A549 (cell line): ENCODE results near the gene S100A9. TPM values are rescaled to one million over a fixed set of nuclear protein-coding genes. Genes with fewer than 3 reads are reported as not detected.

Source experiments
- ATAC-seq, 2 experiments: fragments of 200-7000 bp in 1 of 2; fragments of >200 bp in 1 of 2; cut with Nextera tagmentation in 1 of 2; cut with Tn5 transposase in 1 of 2; 3 replicates each; pipeline versions ENCODE4 v1.8.0 to v1.9.1; 2018 to 2020; ENCODE audit warnings: mild to moderate bottlenecking in 1 of 2, moderate library complexity in 1 of 2
- CTCF ChIA-PET: fragments of 300-600 bp; sonication (Branson Sonifier 250); formaldehyde crosslinking; extraction: SDS; loops from one replicate; lab custom pipeline; 2021; ENCODE audit warnings: antibody characterized with exemption, inconsistent platforms; lab: Yijun Ruan, JAX
- POLR2A ChIA-PET: fragments of 350-600 bp; formaldehyde crosslinking; extraction: SDS; loops from one replicate; lab custom pipeline; 2021; ENCODE audit warnings: antibody characterized with exemption, inconsistent platforms; lab: Yijun Ruan, JAX
- DNase-seq, 2 experiments: peaks; one replicate each; pipeline versions ENCODE4 v3.0.0 to v3.0.0-alpha.2; 2011 to 2016; ENCODE audit warnings: low read depth in 1 of 2, low spot score in 1 of 2
- FAIRE-seq: peaks from 2 replicates; lab custom pipeline; 2011; peaks lifted over from hg19 to GRCh38; lab: Jason Lieb, UNC
- H3K27ac ChIP-seq, 2 experiments: fragments of >200 bp; sonication (Bioruptor Twin); formaldehyde crosslinking; 3 replicates each; pipeline ENCODE4 v1.5.1; 2016 to 2017
- H3K4me1 ChIP-seq: fragments of >200 bp; sonication (Bioruptor Twin); formaldehyde crosslinking; 3 replicates; pipeline ENCODE4 v1.6.1; 2016
- H3K4me2 ChIP-seq: fragments of >200 bp; sonication (Bioruptor Twin); formaldehyde crosslinking; 3 replicates; pipeline ENCODE4 v1.6.1; 2016
- H3K4me3 ChIP-seq: fragments of >200 bp; sonication (Bioruptor Twin); formaldehyde crosslinking; 3 replicates; pipeline ENCODE4 v1.5.1; 2016
- H3K9me3 ChIP-seq: fragments of >200 bp; sonication (Bioruptor Twin); formaldehyde crosslinking; 3 replicates; pipeline ENCODE4 v1.6.1; 2016
- ATOH8 ChIP-seq: fragments of 250-450 bp; sonication (Bioruptor Pico); IDR thresholded peaks from 2 replicates; pipeline ENCODE4 v1.5.0; 2020; ENCODE audit warnings: low read depth, mild to moderate bottlenecking, moderate library complexity
- BCL3 ChIP-seq: fragments of >200 bp; sonication (Bioruptor Twin); formaldehyde crosslinking; IDR thresholded peaks from 3 replicates; pipeline ENCODE4 v1.6.1; 2016
- BHLHE40 ChIP-seq: IDR thresholded peaks from 2 replicates; pipeline ENCODE4 v1.6.1; 2012; ENCODE audit warnings: low read depth, low read length, inconsistent platforms
- CBX2 ChIP-seq: fragments of 200-600 bp; sonication (generic); IDR thresholded peaks from 2 replicates; pipeline ENCODE4 v1.6.1; 2016; ENCODE audit warnings: low read depth, mild to moderate bottlenecking, borderline replicate concordance
- CHD4 ChIP-seq: fragments of 200-600 bp; sonication (generic); IDR thresholded peaks from 2 replicates; pipeline ENCODE4 v1.6.1; 2016; ENCODE audit warnings: antibody characterized with exemption, mild to moderate bottlenecking, borderline replicate concordance
- E2F6 ChIP-seq: IDR thresholded peaks from 2 replicates; pipeline ENCODE4 v1.6.1; 2012; ENCODE audit warnings: low read depth, borderline replicate concordance
- EHF ChIP-seq: fragments of 250-450 bp; sonication (Bioruptor Pico); IDR thresholded peaks from 2 replicates; pipeline ENCODE4 v1.5.0; 2020; ENCODE audit warnings: mild to moderate bottlenecking
- EHMT2 ChIP-seq: fragments of 200-600 bp; sonication (generic); IDR thresholded peaks from 2 replicates; pipeline ENCODE4 v1.6.1; 2016; ENCODE audit warnings: antibody characterized with exemption, low read depth, mild to moderate bottlenecking, moderate library complexity
- ELK1 ChIP-seq: fragments of 150-350 bp; IDR thresholded peaks from 2 replicates; pipeline ENCODE4 v1.6.1; 2014; ENCODE audit warnings: low read depth, mild to moderate bottlenecking, low read length
- FOSL2 ChIP-seq, 2 experiments: fragments of 450-650 bp in 1 of 2; fragments of >200 bp in 1 of 2; sonication (Bioruptor Twin) in 1 of 2; formaldehyde crosslinking; IDR thresholded peaks; 2 replicates each; pipeline versions ENCODE4 v1.5.0 to v1.6.1; 2016 to 2020; ENCODE audit warnings: mild to moderate bottlenecking in 1 of 2, moderate library complexity in 1 of 2
- HEYL ChIP-seq: fragments of 250-450 bp; sonication (Bioruptor Pico); IDR thresholded peaks from 2 replicates; pipeline ENCODE4 v1.8.0; 2021; ENCODE audit warnings: mild to moderate bottlenecking, moderate library complexity
- HMGXB4 ChIP-seq: fragments of 250-450 bp; sonication (Bioruptor Pico); IDR thresholded peaks from 2 replicates; pipeline ENCODE4 v1.5.0; 2021; ENCODE audit warnings: mild to moderate bottlenecking, moderate library complexity, borderline replicate concordance
- HOXB5 ChIP-seq: fragments of 250-450 bp; sonication (Bioruptor Pico); IDR thresholded peaks from 2 replicates; pipeline ENCODE4 v1.5.0; 2020; ENCODE audit warnings: mild to moderate bottlenecking, moderate library complexity
- JUN ChIP-seq, 2 experiments: fragments of >200 bp; sonication (Bioruptor Twin); formaldehyde crosslinking; IDR thresholded peaks; 2 replicates in 1 of 2; 3 replicates in 1 of 2; pipeline ENCODE4 v1.6.1; 2016 to 2017
- MAFK ChIP-seq: fragments of 450-650 bp; IDR thresholded peaks from 2 replicates; pipeline ENCODE4 v1.6.1; 2014; ENCODE audit not compliant: partially characterized antibody
- MAZ ChIP-seq: fragments of 150-350 bp; IDR thresholded peaks from 2 replicates; pipeline ENCODE4 v1.6.1; 2014; ENCODE audit warnings: antibody characterized with exemption, low read depth, low read length, borderline replicate concordance
- PBX3 ChIP-seq: IDR thresholded peaks from 2 replicates; pipeline ENCODE4 v1.6.1; 2012
- RARB ChIP-seq: fragments of 250-450 bp; sonication (Bioruptor Pico); IDR thresholded peaks from 2 replicates; pipeline ENCODE4 v1.8.0; 2021; ENCODE audit warnings: mild to moderate bottlenecking, moderate library complexity
- RCOR1 ChIP-seq: fragments of 150-350 bp; IDR thresholded peaks from 2 replicates; pipeline ENCODE4 v1.6.1; 2014; ENCODE audit warnings: antibody characterized with exemption, low read length, low read depth
- REST ChIP-seq: fragments of 200-600 bp; sonication (generic); IDR thresholded peaks from 2 replicates; pipeline ENCODE4 v1.6.1; 2016; ENCODE audit warnings: antibody characterized with exemption, mild to moderate bottlenecking, moderate library complexity
- RFX5 ChIP-seq: fragments of 450-650 bp; IDR thresholded peaks from 2 replicates; pipeline ENCODE4 v1.7.1; 2014; ENCODE audit warnings: antibody characterized with exemption, mild to moderate bottlenecking, moderate library complexity
- ZFP36 ChIP-seq: fragments of 450-650 bp; IDR thresholded peaks from 2 replicates; pipeline ENCODE4 v1.6.1; 2014; ENCODE audit warnings: borderline replicate concordance; ENCODE audit not compliant: partially characterized antibody
- WGBS: methylation state at CpG from one replicate; pipeline ENCODE4 v1.1.6; 2017; ENCODE audit errors: missing lambda C conversion rate; 5-methylcytosine and 5-hydroxymethylcytosine counted together
- polyA plus RNA-seq, 4 experiments: library from polyadenylated mRNA; depleted of rRNA in 3 of 4; stranded (reverse); fragments of >200 nt; fragmentation: RNase III in 1 of 4; extraction: RNeasy Plus Mini Kit Qiagen cat#74134 plus additional on column Dnase treatment in 1 of 4; gene quantifications; 2 replicates in 3 of 4; 3 replicates in 1 of 4; pipeline ENCODE4 v1.2.3, GENCODE V29; 2011 to 2017

Gene S100A9
- polyA plus RNA-seq, 2 of the 4 experiments (the other 2 are of a cell fraction), result 0.90 to 3.1 TPM

- H3K4me1 ChIP-seq, result no peaks in the 10 kb centered on the region
- H3K27ac ChIP-seq, result no peak overlapping the region
- DNase-seq, result no peak
- POLR2A ChIA-PET, result no interaction called here
- ATAC-seq, result peak; percentile 41 to 51; a peak in 4 of 6 replicates
- TF ChIP-seq BCL3 (no peak), RCOR1 (no peak), EHMT2 (no peak), E2F6 (no peak), REST (no peak), ATOH8 (CRISPR knock-in tag) (no peak), PBX3 (no peak), HOXB5 (no peak), ZFP36 (no peak), BHLHE40 (no peak)
- TF ChIP-seq, all 56 proteins: peak for 0
- CTCF ChIA-PET, result interaction anchor here (1.5 to 3.9 kb wide), 3 partner anchors 10 to 99 kb away, joined by 4 to 26 read pairs (median 5); no protein-coding TSS in a partner anchor
- no peak overlapping the region for H3K4me2 ChIP-seq
- 27% methylated on average over 7 of the region's 7 CpGs for WGBS
- no peak for FAIRE-seq
- no peak overlapping the region for H3K4me3 ChIP-seq
- no peaks in the 10 kb centered on the region for H3K9me3 ChIP-seq
Observed at GRCh38 chr1:153395136-153395685, 37.6 kb downstream of the S100A9 start.

GRCh38 chr1:153395776-153396175 is 38.1 kb downstream of the S100A9 start:
- ATAC-seq, result no peak
- TF ChIP-seq FOSL2 (IDR thresholded peaks at IDR 0.05) (no peak), FOSL2 (CRISPR knock-in tag; IDR thresholded peaks at IDR 0.05) (no peak), MAZ (no peak), EHMT2 (no peak), JUN (IDR thresholded peaks at IDR 0.05) (no peak), ELK1 (no peak), RFX5 (no peak), RARB (CRISPR knock-in tag) (no peak), MAFK (no peak), EHF (CRISPR knock-in tag) (no peak), CBX2 (no peak), HMGXB4 (no peak), CHD4 (no peak), PBX3 (no peak), ZFP36 (no peak), HEYL (CRISPR knock-in tag) (no peak)
- TF ChIP-seq, all 56 proteins: peak for 0
- no peak for DNase-seq
- H3K4me3 ChIP-seq, result no peak overlapping the region
- no peak overlapping the region for H3K4me2 ChIP-seq
- POLR2A ChIA-PET, result no interaction called here
- no peak for FAIRE-seq
- no peak overlapping the region for H3K27ac ChIP-seq
- 51% methylated on average over 3 of the region's 6 CpGs for WGBS
- H3K9me3 ChIP-seq, result no peaks in the 10 kb centered on the region
- no peaks in the 10 kb centered on the region for H3K4me1 ChIP-seq
- CTCF ChIA-PET, result interaction anchor here (0.5 to 3.9 kb wide), 4 partner anchors 10 to 99 kb away, joined by 3 to 26 read pairs (median 4); no protein-coding TSS in a partner anchor
